ENCODE measurements around the gene PDE4D. TPM values are rescaled to one million over a fixed set of nuclear protein-coding genes. Genes with fewer than 3 reads are reported as not detected.

Gene PDE4D
- total RNA-seq, 5 donors from 2014 or later (not counting 1 experiment from before 2014, with no cell fraction given), result 45.1 to 136 (median 64.9) TPM

GRCh38 chr5:59799668-59800346, 93.7 kb downstream of the PDE4D start:
- Mint-ChIP-seq H3K4me3 (no peak overlapping the region), H3K4me1 (no peaks in the 10 kb centered on the region), H3K27me3 (peaks cover 3% of the 10 kb centered on the region in 2 donors), H3K36me3 (no peaks in the 10 kb centered on the region), H3K27ac (no peak overlapping the region), H3K9me3 (no peaks in the 10 kb centered on the region)
- ATAC-seq (replicated peaks in 1 of 4), result peak; percentile 45 to 70 (median 54)
- Histone ChIP-seq H3K9me3 (no peaks in the 10 kb centered on the region), H3K36me3 (ENCODE audit: control insufficient read depth in 2 of 2, extremely low read depth in 1 of 2, insufficient read depth in 1 of 2, low read length in 1 of 2) (no peaks in the 10 kb centered on the region), H3K27ac (ENCODE audit: low read length) (no peak overlapping the region), H3K4me1 (ENCODE audit: control insufficient read depth in 1 of 2, extremely low read depth in 1 of 2, insufficient read depth in 2 of 2, low read length in 2 of 2) (peaks cover 0 to 7% of the 10 kb centered on the region in 2 experiments), H3K27me3 (replicated peaks in 1 of 2; ENCODE audit: control insufficient read depth in 2 of 2, extremely low read depth in 1 of 2, insufficient read depth in 2 of 2, low read length in 1 of 2) (no peaks in the 10 kb centered on the region), H3K4me3 (ENCODE audit: control insufficient read depth in 1 of 2, extremely low read depth in 1 of 2, low read length in 1 of 2) (no peak overlapping the region)
- POLR2A ChIA-PET, result no interaction called here
- 100% methylated on average over 1 of the region's 6 CpGs for WGBS (ENCODE audit: insufficient coverage)
- CTCF ChIA-PET, result interaction anchor here (0.6 to 2.7 kb wide), 15 partner anchors 10 to 1160 kb away, joined by 3 to 13 read pairs (median 4); no protein-coding TSS in a partner anchor
- peak in 3 of 35 experiments; percentile 3 to 67 (median 33) for DNase-seq

- no peak overlapping the region for H3K4me3 ChIP-seq (ENCODE audit: control insufficient read depth in 1 of 2, extremely low read depth in 1 of 2, low read length in 1 of 2)
- Mint-ChIP-seq H3K4me1 (peaks cover 0 to 2% (median 0%) of the 10 kb centered on the region in 3 donors), H3K27ac (no peak overlapping the region), H3K27me3 (peaks cover 3% of the 10 kb centered on the region in 2 donors), H3K4me3 (no peak overlapping the region), H3K36me3 (no peaks in the 10 kb centered on the region), H3K9me3 (no peaks in the 10 kb centered on the region)
- ChIA-PET POLR2A (no interaction called here), CTCF (interaction anchor here (0.6 to 1.0 kb wide), 7 partner anchors 10 to 900 kb away, joined by 3 to 6 read pairs (median 3); no protein-coding TSS in a partner anchor)
- ATAC-seq (replicated peaks in 1 of 4), result peak; percentile 30 to 65 (median 58)
- H3K4me1 ChIP-seq (ENCODE audit: control insufficient read depth in 1 of 2, extremely low read depth in 1 of 2, insufficient read depth in 2 of 2, low read length in 2 of 2), result peaks cover 0 to 7% of the 10 kb centered on the region in 2 experiments
- H3K36me3 ChIP-seq (ENCODE audit: control insufficient read depth in 2 of 2, extremely low read depth in 1 of 2, insufficient read depth in 1 of 2, low read length in 1 of 2), result no peaks in the 10 kb centered on the region
- no peaks in the 10 kb centered on the region for H3K9me3 ChIP-seq
- H3K27ac ChIP-seq (ENCODE audit: low read length), result no peak overlapping the region
- peak in 3 of 35 experiments; percentile 3 to 9 (median 7) for DNase-seq
- 58% methylated on average over 3 of the region's 5 CpGs for WGBS (ENCODE audit: insufficient coverage)
- no peaks in the 10 kb centered on the region for H3K27me3 ChIP-seq (replicated peaks in 1 of 2; ENCODE audit: control insufficient read depth in 2 of 2, extremely low read depth in 1 of 2, insufficient read depth in 2 of 2, low read length in 1 of 2)
These were observed 94.5 kb downstream of the PDE4D start for GRCh38 chr5:59798862-59799667.

- Mint-ChIP-seq H3K27ac (no peak overlapping the region), H3K4me3 (no peak overlapping the region)
These were observed 98.4 kb downstream of the PDE4D start for GRCh38 chr5:59795141-59795540.

GRCh38 chr5:59792983-59793585, 100.4 kb downstream of the PDE4D start:
- no peaks in the 10 kb centered on the region for H3K36me3 ChIP-seq (ENCODE audit: control insufficient read depth in 2 of 2, extremely low read depth in 1 of 2, insufficient read depth in 1 of 2, low read length in 1 of 2)
- H3K27me3 ChIP-seq (replicated peaks in 1 of 2; ENCODE audit: control insufficient read depth in 2 of 2, extremely low read depth in 1 of 2, insufficient read depth in 2 of 2, low read length in 1 of 2), result peaks cover 0 to 2% of the 10 kb centered on the region in 2 experiments
- CTCF ChIA-PET, result interaction anchor here (0.7 to 1.8 kb wide), 3 partner anchors 18 to 1309 kb away, joined by 3 to 5 read pairs (median 3); no protein-coding TSS in a partner anchor
- DNase-seq (no peak), ATAC-seq (replicated peaks in 1 of 4) (no peak)
- no peaks in the 10 kb centered on the region for H3K9me3 ChIP-seq
- Mint-ChIP-seq H3K27ac (no peak overlapping the region), H3K4me1 (peaks cover 10 to 15% (median 12%) of the 10 kb centered on the region in 3 donors), H3K27me3 (peaks cover 0 to 12% of the 10 kb centered on the region in 2 donors), H3K36me3 (no peaks in the 10 kb centered on the region), H3K9me3 (no peaks in the 10 kb centered on the region), H3K4me3 (no peak overlapping the region)
- H3K27ac ChIP-seq (ENCODE audit: low read length), result no peak overlapping the region
- POLR2A ChIA-PET, result no interaction called here
- 78% methylated on average over 5 of the region's 6 CpGs for WGBS (ENCODE audit: insufficient coverage)
- no peak overlapping the region for H3K4me3 ChIP-seq (ENCODE audit: control insufficient read depth in 1 of 2, extremely low read depth in 1 of 2, low read length in 1 of 2)
- H3K4me1 ChIP-seq (ENCODE audit: control insufficient read depth in 1 of 2, extremely low read depth in 1 of 2, insufficient read depth in 2 of 2, low read length in 2 of 2), result no peaks in the 10 kb centered on the region

More at GRCh38 chr5:59795141-59795540, 98.4 kb downstream of the PDE4D start:
- H3K4me3 ChIP-seq (ENCODE audit: control insufficient read depth in 1 of 2, extremely low read depth in 1 of 2, low read length in 1 of 2), result no peak overlapping the region
- H3K9me3 ChIP-seq, result no peaks in the 10 kb centered on the region
- H3K36me3 ChIP-seq (ENCODE audit: control insufficient read depth in 2 of 2, extremely low read depth in 1 of 2, insufficient read depth in 1 of 2, low read length in 1 of 2), result no peaks in the 10 kb centered on the region
- Mint-ChIP-seq H3K27me3 (peaks cover 0 to 12% of the 10 kb centered on the region in 2 donors), H3K4me1 (peaks cover 9 to 10% (median 10%) of the 10 kb centered on the region in 3 donors), H3K36me3 (no peaks in the 10 kb centered on the region), H3K9me3 (no peaks in the 10 kb centered on the region)
- ATAC-seq (replicated peaks in 1 of 4) (no peak), DNase-seq (no peak)
- no peak overlapping the region for H3K27ac ChIP-seq (ENCODE audit: low read length)
- no CpG with 5 or more reads among the region's 4 CpGs for WGBS (ENCODE audit: insufficient coverage)
- H3K27me3 ChIP-seq (replicated peaks in 1 of 2; ENCODE audit: control insufficient read depth in 2 of 2, extremely low read depth in 1 of 2, insufficient read depth in 2 of 2, low read length in 1 of 2), result peaks cover 0 to 2% of the 10 kb centered on the region in 2 experiments
- ChIA-PET CTCF (no interaction called here), POLR2A (no interaction called here)
- H3K4me1 ChIP-seq (ENCODE audit: control insufficient read depth in 1 of 2, extremely low read depth in 1 of 2, insufficient read depth in 2 of 2, low read length in 2 of 2), result peaks cover 0 to 7% of the 10 kb centered on the region in 2 experiments

GRCh38 chr5:59791617-59792016, 101.9 kb downstream of the PDE4D start:
- ChIA-PET CTCF (no interaction called here), POLR2A (no interaction called here)
- WGBS (ENCODE audit: insufficient coverage), result no CpG with 5 or more reads among the region's 3 CpGs
- H3K27me3 Mint-ChIP-seq, result peaks cover 2 to 17% of the 10 kb centered on the region in 2 donors
- no peak overlapping the region for H3K27ac Mint-ChIP-seq
- DNase-seq (no peak), ATAC-seq (replicated peaks in 1 of 4) (no peak)
- H3K9me3 ChIP-seq, result no peaks in the 10 kb centered on the region
- H3K36me3 ChIP-seq (ENCODE audit: control insufficient read depth in 2 of 2, extremely low read depth in 1 of 2, insufficient read depth in 1 of 2, low read length in 1 of 2), result no peaks in the 10 kb centered on the region
- no peaks in the 10 kb centered on the region for H3K9me3 Mint-ChIP-seq
- no peak overlapping the region for H3K4me3 ChIP-seq (ENCODE audit: control insufficient read depth in 1 of 2, extremely low read depth in 1 of 2, low read length in 1 of 2)
- no peaks in the 10 kb centered on the region for H3K4me1 ChIP-seq (ENCODE audit: control insufficient read depth in 1 of 2, extremely low read depth in 1 of 2, insufficient read depth in 2 of 2, low read length in 2 of 2)
- H3K4me1 Mint-ChIP-seq, result peaks cover 10 to 15% (median 12%) of the 10 kb centered on the region in 3 donors
- H3K4me3 Mint-ChIP-seq, result no peak overlapping the region
- H3K27ac ChIP-seq (ENCODE audit: low read length), result no peak overlapping the region
- no peaks in the 10 kb centered on the region for H3K36me3 Mint-ChIP-seq
- H3K27me3 ChIP-seq (replicated peaks in 1 of 2; ENCODE audit: control insufficient read depth in 2 of 2, extremely low read depth in 1 of 2, insufficient read depth in 2 of 2, low read length in 1 of 2), result peaks cover 0 to 2% of the 10 kb centered on the region in 2 experiments
